ENCODE results near the gene GOPC.
"Not testable (repeated sequence)": the region's sequence is repeated elsewhere in the genome, so short reads cannot be mapped to it uniquely, and the experiment has no call there.

Gene GOPC

DNA sequence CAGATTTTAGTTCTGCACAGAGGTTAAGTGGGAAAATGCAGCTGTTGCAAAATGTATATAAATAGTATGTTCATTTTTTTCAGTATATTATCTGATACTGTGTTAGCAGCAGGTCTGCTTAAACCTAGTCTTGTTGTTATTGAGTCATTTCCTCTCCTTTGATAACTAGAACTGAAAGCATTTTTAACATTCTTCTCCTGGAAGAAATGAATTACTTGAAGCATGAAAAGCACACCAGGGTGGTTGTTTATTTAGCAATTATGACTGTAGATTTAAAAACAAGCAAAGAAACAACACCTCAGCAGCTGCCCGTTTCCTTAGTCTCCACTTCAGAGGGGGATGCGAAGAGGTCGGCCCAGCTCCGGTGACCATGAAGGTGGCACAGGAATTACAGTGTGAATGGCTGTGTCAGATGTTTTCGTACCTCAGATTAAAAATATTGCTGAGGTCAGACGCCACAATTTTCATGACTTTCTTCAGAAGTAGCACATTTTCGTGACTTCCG is 53.5 kb downstream of the GOPC start:
- no peak for DNase-seq

DNA sequence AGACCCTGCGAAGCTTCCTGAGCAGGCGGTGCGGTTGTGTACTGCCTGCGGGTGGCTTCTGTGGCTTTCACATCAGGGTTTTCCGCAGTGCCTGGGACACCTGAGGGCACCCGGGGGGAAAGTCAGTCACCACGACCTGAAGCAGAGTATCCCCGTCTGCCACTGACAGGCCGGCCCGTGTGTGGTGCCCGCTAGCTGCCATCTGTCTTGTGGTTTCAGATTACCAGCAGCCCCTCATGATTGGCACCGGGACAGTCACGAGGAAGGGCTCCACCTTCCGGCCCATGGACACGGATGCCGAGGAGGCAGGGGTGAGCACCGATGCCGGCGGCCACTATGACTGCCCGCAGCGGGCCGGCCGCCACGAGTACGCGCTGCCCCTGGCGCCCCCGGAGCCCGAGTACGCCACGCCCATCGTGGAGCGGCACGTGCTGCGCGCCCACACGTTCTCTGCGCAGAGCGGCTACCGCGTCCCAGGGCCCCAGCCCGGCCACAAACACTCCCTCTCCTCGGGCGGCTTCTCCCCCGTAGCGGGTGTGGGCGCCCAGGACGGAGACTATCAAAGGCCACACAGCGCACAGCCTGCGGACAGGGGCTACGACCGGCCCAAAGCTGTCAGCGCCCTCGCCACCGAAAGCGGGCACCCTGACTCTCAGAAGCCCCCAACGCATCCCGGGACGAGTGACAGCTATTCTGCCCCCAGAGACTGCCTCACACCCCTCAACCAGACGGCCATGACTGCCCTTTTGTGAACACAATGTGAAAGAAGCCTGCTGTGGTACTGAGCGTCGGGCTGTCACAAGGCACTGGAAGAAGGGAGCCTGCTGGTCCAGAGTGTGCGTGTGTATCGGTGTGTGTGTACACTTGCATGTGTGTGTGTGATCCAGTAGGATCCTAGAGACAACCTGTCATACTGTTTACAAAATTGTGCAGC is 54.4 kb downstream of the GOPC start:
- DNase-seq: no peak

DNA sequence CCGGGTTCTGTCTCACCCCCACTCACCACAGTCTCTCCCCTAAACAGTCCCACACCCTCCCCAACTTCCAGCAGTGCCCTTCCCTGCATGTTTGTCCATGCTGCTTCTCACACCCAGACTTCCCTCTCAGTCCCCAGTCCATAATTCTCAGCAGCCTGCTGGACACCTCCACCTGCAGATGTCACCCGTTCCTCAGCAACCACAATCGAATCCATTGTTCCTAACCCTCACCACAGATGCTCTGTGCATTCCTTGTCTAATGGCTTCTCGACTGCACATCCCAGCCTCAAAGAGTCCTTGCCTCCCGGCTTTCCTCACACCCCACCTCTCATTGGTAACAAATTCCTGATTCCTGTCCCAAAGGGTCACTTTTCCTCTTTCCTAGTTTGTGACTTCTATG is 55.6 kb downstream of the GOPC start:
- DNase-seq: no peak

DNA sequence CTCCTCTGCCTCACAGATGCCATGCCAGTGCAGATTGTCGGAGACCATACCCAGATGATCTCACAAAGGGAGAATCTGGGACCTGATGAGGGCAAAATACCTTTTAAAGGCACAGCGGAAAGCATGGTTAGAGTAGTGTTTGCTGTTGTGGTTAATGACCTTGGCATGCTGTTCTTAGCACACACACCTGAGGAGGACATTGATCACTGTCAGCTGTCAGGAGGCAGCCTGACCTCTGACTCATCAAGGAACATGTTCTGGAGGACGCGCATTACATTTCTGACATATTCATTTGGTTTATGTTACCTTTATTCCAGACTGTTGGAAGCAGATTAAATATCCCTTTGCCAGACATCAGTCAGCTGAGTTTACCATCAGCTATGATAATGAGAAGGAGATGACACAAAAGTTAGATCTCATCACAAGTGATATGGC is 57.1 kb downstream of the GOPC start:
- no peak for DNase-seq

DNA sequence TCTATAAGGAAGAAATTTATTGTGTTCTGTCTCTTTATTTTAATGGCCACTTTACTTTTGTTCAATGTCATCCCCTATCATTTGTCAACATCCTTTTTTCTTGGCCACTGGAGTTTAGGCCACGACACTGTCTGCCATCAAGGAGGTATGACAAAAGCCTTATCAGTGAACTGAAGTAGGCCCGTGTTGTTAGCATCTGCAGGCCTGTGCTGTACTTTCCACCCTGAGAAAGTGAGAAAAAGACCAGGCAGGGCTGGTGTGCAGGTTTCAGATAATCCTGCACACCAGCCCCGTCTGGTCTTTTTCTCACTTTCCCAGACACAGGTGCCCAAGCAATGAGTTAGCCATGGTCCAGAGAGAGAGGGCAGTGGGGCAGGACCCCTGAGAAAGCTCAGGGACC is 57.6 kb downstream of the GOPC start:
- no peak for DNase-seq

DNA sequence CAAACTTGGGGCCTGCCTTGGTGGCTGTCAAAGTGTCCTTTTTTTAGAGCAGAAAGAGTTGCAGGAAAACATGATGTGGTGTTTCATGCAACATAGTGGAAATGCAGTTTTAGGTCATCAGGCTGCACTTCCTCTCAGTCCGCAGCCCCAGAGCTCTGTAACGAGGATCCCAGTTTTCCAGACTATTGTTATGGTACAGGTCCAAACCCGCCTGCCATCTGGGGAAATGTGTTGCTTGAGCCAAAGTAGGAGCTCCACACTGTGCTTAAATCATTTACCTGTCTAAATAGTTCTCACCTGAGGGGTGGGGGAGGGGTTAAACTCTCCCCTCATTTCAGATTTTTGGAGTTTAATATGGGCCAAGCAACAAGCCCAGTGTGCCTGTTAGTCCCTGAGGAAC is 59.8 kb downstream of the GOPC start:
- DNase-seq: no peak

DNA sequence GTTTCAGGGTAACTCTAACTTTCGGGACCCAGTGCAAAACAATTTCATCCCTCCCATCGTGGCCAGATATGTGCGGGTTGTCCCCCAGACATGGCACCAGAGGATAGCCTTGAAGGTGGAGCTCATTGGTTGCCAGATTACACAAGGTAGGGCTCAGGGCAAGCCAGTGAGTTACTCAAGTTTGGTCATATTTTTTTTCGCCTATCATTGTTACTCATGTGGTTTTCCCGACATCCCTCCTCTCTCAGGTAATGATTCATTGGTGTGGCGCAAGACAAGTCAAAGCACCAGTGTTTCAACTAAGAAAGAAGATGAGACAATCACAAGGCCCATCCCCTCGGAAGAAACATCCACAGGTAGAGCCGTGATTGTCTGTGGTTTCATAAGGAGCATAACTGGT is 61.6 kb downstream of the GOPC start:
- DNase-seq: no peak

DNA sequence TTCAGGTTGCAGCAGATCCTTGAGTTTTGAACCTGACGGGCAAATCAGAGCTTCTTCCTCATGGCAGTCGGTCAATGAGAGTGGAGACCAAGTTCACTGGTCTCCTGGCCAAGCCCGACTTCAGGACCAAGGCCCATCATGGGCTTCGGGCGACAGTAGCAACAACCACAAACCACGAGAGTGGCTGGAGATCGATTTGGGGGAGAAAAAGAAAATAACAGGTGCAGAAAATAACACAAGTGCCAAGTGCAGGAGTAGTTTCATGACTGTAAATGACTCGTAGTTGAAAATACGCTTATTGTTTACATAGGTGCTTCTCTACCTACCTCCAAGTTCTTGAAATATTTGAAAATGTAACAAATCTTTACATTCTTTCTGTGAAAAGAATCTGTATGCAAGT is 63.7 kb downstream of the GOPC start:
- DNase-seq: no peak

DNA sequence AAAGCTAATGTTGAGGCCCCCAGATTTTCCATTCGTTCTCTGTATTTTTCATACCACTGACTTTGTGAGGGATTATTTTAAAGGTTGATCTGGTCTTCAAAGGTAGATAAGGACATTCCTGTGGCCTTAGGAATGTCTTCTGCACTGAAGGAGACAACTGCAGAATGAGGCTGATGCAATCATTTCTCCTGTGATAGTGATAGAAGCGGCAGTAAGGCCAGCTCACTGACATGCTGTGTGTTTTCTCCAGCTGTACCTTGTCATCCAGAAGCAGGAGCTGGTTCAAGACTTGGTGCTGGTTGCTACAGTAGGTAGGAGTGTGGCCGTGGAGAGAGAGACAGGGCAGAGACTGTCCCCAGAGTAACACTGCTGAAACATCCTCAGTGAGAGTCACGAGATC is 66.0 kb downstream of the GOPC start:
- no peak for DNase-seq

DNA sequence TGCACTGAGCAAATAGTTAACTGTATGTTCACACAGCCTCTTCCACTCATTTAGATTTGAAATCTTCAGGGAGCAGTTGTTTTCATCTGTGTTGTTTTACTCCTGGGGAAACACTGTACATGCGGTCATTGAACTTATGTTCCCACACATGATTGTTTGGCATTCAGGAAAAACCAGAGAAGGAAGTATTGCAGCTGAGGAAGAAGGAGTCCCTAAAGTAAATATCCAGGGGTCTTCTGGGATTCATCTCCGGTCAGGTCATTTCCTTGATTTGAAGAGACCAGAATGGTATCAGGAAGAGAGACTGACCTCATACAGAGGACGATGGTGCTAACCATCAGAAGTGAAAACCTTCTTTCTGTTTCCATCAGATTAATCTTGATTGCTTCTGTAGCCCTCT is 67.3 kb downstream of the GOPC start:
- no peak for DNase-seq

DNA sequence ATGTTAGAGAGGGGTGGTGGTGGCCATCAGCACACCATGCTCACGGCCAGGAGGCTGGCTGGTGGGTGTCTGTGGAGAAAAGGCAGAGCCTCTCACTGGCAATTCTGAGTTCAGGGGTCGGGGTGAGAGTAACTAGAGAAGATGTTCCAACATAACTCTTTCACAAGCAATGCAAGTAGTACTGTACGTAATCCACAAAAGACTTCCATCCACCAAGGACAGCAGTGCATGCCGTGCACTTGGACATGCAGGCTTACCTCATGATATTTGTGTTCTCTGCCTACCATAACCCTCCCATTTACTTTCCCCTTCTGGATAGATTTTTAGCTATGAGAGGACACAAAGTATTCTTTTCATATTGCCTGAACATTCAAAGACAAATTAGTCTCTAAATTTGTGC is 68.5 kb downstream of the GOPC start:
- no peak for DNase-seq

DNA sequence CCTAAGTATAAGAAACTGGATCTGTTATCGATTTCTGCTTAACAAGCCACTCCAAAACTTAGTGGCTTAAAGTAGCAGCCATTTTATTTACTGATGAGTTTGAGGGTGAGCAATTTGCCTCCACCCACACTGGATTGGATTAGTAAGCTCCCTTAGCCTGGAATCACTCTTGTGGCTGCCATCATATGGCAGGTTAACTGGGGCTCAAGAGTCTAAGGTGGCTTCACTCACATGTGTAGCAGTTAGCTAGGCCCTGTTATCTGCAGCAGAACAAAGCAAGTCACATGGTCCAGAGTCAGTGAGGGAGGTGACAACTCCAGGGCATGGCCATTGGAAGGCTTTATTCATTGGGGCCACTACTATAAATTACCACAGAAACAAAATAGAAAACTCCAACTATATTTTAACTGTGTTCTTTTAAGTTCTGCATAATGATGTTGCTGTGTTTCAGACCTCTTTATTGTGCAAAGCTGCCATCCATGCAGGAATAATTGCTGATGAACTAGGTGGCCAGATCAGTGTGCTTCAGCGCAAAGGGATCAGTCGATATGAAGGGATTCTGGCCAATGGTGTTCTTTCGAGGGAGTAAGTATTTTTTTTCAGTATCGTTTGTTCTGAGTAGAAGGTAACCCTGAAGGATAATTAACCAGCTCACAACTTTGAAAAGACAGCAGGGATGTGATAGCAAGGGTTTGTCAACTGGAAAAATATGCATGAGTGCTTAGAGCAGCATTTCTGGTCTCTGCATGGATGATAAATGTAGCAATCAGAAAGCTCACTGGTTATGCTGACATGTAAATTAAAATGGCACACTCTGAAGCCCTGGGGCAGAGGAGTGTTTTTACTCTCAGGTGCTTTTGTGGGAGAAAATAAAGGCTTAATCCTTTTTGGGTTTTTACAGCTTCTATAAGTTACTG is 70.2 kb downstream of the GOPC start:
- DNase-seq: no peak

DNA sequence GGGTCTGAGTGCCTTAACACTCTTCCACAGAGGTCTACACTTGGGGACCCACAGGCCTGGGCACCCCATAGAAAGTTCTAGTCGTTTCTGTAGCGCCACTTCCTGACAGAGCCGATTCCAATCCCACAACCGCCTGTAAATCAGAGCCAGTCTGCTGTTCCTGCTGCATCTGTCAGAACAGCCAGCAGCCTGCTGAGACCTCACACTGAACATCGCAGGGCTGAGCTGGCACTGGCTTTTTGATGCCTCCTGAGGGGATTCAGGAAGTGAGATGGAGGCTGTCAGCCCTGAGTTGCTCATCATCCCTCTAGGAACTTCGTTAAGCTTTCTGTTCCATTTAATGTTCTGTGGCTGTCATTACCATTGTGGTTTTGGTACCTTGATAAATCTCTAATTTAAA is 71.0 kb downstream of the GOPC start:
- DNase-seq: no peak

DNA sequence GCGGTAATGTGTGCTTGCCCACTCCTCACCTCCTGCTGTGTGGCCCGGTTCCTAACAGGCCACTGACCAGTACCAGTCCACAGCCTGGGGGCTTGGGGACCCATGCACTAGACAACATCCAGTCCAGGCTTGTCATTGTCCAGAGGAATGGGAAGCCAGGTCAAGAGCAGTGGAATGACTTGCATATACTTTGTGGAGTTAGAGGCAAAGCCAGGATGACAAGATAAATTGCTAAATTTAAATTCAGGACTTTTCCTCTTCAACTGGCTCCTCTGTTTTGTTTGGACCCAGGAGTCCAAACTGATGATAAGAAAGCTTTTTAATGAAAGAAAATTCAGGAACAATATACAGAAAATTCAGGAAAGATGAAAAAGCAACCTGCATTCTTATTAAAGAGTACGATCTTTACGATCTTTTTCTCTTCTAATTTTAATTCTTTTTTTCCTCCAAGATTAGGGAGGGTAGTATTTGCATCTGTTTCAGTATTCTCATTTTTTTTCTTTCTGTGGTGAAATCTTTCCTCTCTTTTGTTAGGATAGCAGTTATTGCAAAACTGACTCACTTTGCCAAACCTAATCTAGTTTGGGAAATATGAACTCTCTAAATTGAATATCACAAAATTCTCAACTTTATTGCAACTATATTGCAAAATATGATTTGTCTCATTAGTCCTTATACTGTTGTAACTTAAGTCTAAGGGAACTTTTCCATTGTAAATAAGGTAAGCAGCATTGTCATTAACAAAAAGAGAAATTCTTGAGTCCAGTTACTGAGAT is 71.7 kb downstream of the GOPC start:
- DNase-seq: no peak

DNA sequence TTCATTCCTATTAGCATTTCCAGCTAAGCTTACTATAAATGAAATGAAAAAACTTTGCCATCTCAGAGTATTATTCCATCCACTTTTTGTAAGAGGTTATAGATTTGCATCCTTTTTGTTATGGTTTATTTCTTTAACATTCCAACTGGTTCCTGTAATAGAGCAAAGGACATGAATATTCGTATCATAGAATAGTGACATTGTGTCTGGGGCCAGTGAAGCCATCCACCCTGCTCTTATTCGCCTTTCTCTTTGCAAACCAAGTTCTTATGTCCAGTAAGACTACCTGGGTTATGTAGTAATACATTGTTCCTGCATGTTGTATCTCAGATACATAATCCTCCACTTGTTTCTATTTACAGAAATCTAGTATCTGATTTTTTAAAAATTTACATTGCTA is 76.7 kb downstream of the GOPC start:
- no peak for DNase-seq

DNA sequence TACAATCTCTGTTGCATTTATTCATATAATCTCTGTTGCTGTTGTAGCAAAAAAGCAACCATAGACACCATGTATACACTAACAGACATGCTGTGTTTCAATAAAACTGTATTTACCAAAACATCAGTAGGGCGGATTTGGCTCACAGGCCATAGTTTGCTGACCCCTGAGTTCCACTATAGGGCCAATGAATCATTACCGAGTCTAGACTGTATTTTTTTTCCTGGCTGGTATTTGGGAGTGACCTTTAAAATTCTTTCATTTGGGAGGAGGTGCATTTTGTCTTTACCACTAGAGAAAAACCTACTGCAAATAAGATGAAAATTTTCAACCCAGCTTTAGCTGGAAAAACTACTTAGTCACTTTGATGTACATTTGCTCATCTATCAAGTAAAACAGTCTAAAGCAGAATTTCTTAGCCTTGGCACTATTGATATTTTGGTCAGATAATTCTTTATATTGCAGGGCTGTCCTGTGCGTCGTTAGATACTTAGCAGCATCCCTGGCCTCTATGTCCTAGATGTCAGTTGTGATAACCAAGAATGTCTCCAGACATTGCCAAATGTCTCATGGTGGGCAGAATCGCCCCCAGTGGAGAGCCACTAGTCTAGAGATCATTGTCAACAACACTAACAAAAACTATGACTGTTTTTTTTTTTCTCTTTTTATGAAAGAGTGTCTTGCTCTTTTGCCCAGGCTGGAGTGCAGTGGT is 80.4 kb downstream of the GOPC start:
- no peak for DNase-seq

DNA sequence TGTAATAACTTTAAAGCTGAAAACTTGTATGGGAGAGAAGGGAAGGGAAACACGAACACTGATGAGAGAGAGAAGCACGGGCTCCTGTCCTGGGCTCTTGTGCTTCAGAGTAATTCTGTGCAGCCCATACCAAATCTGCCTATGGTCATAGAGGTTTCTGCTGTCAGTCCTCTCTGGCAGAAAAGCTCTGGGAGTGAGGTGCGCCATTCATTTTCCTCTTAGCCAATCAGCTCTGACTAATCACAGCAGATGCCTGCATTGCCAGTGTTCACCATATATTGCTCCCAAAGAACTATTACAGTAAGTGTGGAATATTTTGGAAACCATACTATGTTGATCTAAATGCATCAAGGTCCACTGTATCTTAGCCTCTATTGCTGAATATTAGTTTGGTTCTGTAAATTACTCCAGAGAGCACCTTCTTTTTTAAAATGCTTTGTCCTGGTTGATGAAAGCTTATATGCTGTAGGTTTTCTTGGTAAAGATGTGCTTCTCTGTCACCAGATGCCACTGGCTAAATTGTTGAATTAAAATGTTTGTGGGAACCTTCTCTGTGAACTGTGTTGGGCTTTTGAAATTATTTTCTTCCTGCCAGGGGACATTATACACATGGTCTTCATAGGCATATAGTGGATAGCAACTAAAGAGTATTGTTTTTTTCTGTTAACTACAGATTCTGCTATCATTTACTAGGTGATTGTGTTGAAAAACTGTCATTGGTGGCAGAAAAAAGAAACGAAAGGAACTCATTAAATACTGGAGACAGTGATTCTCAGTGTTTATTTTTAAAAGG is 81.5 kb downstream of the GOPC start:
- no peak for DNase-seq

DNA sequence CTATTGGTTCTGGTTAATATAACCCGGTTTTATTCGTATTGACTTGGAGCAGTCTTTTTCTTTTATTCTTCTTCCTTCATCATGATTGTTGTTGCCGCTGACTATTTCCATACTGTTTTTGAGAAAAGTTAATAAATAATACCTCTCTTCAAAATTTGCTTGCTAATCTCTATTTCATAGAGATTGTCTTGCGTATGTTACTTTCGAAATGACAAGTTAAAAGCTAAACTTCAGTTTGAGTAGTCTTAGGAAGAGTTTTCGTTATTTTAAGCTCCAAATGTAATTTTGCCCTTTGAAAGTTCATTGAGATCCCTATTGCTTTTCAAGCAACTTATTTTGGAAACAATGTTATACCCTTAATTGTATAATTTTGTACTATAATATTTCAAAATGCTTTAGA is 83.4 kb downstream of the GOPC start:
- DNase-seq: no peak

DNA sequence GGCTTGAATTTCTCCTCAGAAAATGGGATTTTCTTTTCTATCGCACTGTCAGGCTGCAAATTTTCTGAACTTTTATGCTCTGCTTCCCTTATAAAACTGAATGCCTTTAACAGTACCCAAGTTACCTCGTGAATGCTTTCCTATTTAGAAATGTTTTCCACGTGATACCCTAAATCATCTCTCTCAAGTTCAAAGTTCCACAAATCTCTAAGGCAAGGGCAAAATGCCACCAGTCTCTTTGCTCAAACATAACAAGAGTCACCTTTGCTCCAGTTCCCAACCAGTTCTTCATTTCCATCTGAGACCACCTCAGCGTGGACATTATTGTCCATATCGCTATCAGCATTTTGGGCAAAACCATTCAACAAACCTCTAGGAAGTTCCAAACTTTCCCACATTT is 84.3 kb downstream of the GOPC start:
- not testable (repeated sequence) for DNase-seq

DNA sequence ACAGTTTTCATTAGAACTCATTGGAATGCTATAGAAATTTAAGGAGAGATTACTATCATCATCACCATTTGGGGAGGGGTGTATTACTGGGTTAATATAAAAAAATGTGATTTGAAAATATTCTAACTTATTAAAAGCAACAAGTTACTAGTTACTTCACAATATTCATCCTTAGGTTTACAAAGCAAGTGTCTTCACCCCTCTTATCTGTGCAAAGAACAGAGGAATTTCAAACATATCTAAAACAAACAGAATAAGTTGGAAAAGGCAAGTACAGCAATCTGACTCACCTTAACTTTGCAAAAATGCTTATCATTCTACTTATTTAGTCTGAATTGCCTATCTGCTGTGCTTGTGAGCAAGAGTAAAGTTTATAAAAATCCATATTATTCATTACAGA is 87.0 kb downstream of the GOPC start:
- DNase-seq: no peak

DNA sequence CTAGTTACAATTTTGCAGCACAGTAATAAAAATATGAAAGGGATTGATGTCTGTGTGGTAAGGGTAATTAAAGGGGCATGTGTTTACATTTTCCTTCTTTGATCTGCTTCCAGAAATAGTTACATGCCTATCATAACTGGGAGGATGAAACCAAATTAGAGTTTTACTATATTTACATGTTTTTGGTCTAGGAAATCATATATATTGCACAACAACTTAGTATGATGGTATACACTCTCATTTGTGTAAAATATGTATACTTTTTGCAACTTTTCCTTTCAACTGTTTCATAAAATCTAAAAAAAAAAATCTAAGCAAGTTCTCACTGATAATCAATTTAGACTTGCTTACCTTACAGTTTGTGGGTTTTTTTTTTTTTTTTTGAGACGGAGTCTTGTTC is 87.7 kb downstream of the GOPC start:
- DNase-seq: no peak
